Peyer's patch (tissue), 4 donors: ENCODE results near the gene MACROD2. TPM values are rescaled to one million over a fixed set of nuclear protein-coding genes. Genes with fewer than 3 reads are reported as not detected.

Source experiments
- DNase-seq, 3 donors: peaks; one replicate each; pipeline ENCODE4 v3.0.0-alpha.2; 2017 to 2019
- H3K27ac ChIP-seq, 4 donors: fragments of 200-600 bp; sonication (generic); one replicate each; pipeline ENCODE4 v1.5.1; 2016 to 2019
- H3K27me3 ChIP-seq, 2 donors: fragments of 200-600 bp; sonication (generic); one replicate each; pipeline ENCODE4 v1.5.1; 2019
- H3K36me3 ChIP-seq, 3 donors: fragments of 200-600 bp; sonication (generic); one replicate each; pipeline ENCODE4 v1.5.1; 2016 to 2019
- H3K4me1 ChIP-seq, 4 donors: fragments of 200-600 bp; sonication (generic); one replicate each; pipeline ENCODE4 v1.5.1; 2016 to 2019
- H3K4me3 ChIP-seq, 4 donors: fragments of 200-600 bp; sonication (generic); 1 replicate in 3 of 4; 2 replicates in 1 of 4; pipeline ENCODE4 v1.5.1; 2016 to 2019; ENCODE audit warnings: mild to moderate bottlenecking in 1 of 4
- H3K9me3 ChIP-seq, 4 donors: fragments of 200-600 bp; sonication (generic); one replicate each; pipeline ENCODE4 v1.5.1; 2016 to 2019; ENCODE audit warnings: mild to moderate bottlenecking in 1 of 4
- CTCF ChIP-seq, 6 experiments: fragments of 450-650 bp in 4 of 6; fragments of 200-600 bp in 2 of 6; sonication (generic) in 1 of 6; IDR thresholded peaks; one replicate each; pipeline ENCODE4 v1.5.1; 2017 to 2019; ENCODE audit warnings: antibody characterized with exemption in 6 of 6, mild to moderate bottlenecking in 3 of 6, moderate library complexity in 1 of 6
- POLR2A ChIP-seq, 2 donors: fragments of 450-650 bp; IDR thresholded peaks; one replicate each; pipeline ENCODE4 v1.5.1; 2017; ENCODE audit warnings: antibody characterized with exemption in 2 of 2, mild to moderate bottlenecking in 2 of 2, moderate library complexity in 2 of 2
- total RNA-seq, 4 donors: library from RNA; depleted of rRNA; stranded (reverse); fragments of >200 nt; gene quantifications; one replicate each; pipeline ENCODE4 v1.1.0, GENCODE V29; 2016

MACROD2 gene
- total RNA-seq, 4 donors from 2014 or later, result 2.5 to 10.7 (median 6.5) TPM

- H3K27ac ChIP-seq, result no peak overlapping the region
- H3K9me3 ChIP-seq, result no peaks in the 10 kb centered on the region
- no peak for DNase-seq
- H3K27me3 ChIP-seq, result no peaks in the 10 kb centered on the region
- H3K36me3 ChIP-seq, result no peaks in the 10 kb centered on the region
- no peaks in the 10 kb centered on the region for H3K4me1 ChIP-seq
- TF ChIP-seq POLR2A (IDR thresholded peaks at IDR 0.05) (no peak), CTCF (IDR thresholded peaks at IDR 0.05) (no peak)
- no peak overlapping the region for H3K4me3 ChIP-seq
These were observed 2023.6 kb downstream of the MACROD2 start for GRCh38 chr20:16018881-16019280.

GRCh38 chr20:16020971-16021370 lies 2025.7 kb downstream of the MACROD2 start:
- no peak overlapping the region for H3K27ac ChIP-seq
- H3K4me1 ChIP-seq, result no peaks in the 10 kb centered on the region
- H3K4me3 ChIP-seq, result no peak overlapping the region
- DNase-seq, result no peak
- H3K27me3 ChIP-seq, result no peaks in the 10 kb centered on the region
- TF ChIP-seq POLR2A (IDR thresholded peaks at IDR 0.05), result no peak
- no peak for TF ChIP-seq CTCF (IDR thresholded peaks at IDR 0.05)
- H3K36me3 ChIP-seq, result no peaks in the 10 kb centered on the region
- no peaks in the 10 kb centered on the region for H3K9me3 ChIP-seq

GRCh38 chr20:16025084-16025483 lies 2029.8 kb downstream of the MACROD2 start:
- DNase-seq, result no peak
- Histone ChIP-seq H3K4me3 (no peak overlapping the region), H3K36me3 (no peaks in the 10 kb centered on the region), H3K27me3 (no peaks in the 10 kb centered on the region), H3K4me1 (no peaks in the 10 kb centered on the region), H3K27ac (no peak overlapping the region), H3K9me3 (no peaks in the 10 kb centered on the region)
- TF ChIP-seq POLR2A (IDR thresholded peaks at IDR 0.05) (no peak), CTCF (IDR thresholded peaks at IDR 0.05) (no peak)

- Histone ChIP-seq H3K27ac (no peak overlapping the region), H3K27me3 (no peaks in the 10 kb centered on the region), H3K9me3 (no peaks in the 10 kb centered on the region), H3K36me3 (no peaks in the 10 kb centered on the region), H3K4me3 (no peak overlapping the region), H3K4me1 (no peaks in the 10 kb centered on the region)
- no peak for DNase-seq
- TF ChIP-seq CTCF (IDR thresholded peaks at IDR 0.05) (no peak), POLR2A (IDR thresholded peaks at IDR 0.05) (no peak)
These were observed 2032.4 kb downstream of the MACROD2 start for GRCh38 chr20:16027686-16028085.

- Histone ChIP-seq H3K36me3 (no peaks in the 10 kb centered on the region), H3K4me1 (no peaks in the 10 kb centered on the region), H3K9me3 (no peaks in the 10 kb centered on the region), H3K27me3 (no peaks in the 10 kb centered on the region), H3K4me3 (no peak overlapping the region), H3K27ac (no peak overlapping the region)
- TF ChIP-seq CTCF (IDR thresholded peaks at IDR 0.05) (no peak), POLR2A (IDR thresholded peaks at IDR 0.05) (no peak)
- DNase-seq, result no peak
These were observed 2033.6 kb downstream of the MACROD2 start for GRCh38 chr20:16028923-16029322.

- no peak for DNase-seq
- H3K4me3 ChIP-seq, result no peak overlapping the region
These were observed 2034.9 kb downstream of the MACROD2 start for GRCh38 chr20:16030253-16030652.

More at GRCh38 chr20:16030253-16030652, 2034.9 kb downstream of the MACROD2 start:
- Histone ChIP-seq H3K27me3 (no peaks in the 10 kb centered on the region), H3K36me3 (no peaks in the 10 kb centered on the region), H3K9me3 (no peaks in the 10 kb centered on the region), H3K27ac (no peak overlapping the region), H3K4me1 (no peaks in the 10 kb centered on the region)
- TF ChIP-seq CTCF (IDR thresholded peaks at IDR 0.05), result no peak
- TF ChIP-seq POLR2A (IDR thresholded peaks at IDR 0.05), result no peak
